SU-DHL-6 (cell line): ENCODE data around the gene CLTC.

Source experiments
- CTCF ChIP-seq: fragments of 200-600 bp; sonication (generic); IDR thresholded peaks from one replicate; pipeline ENCODE4 v1.5.1; 2017; ENCODE audit warnings: antibody characterized with exemption, mild to moderate bottlenecking, low read length, moderate library complexity; ENCODE audit not compliant: insufficient read depth, poor library complexity, severe bottlenecking
- EZH2phosphoT487 ChIP-seq: fragments of 200-600 bp; sonication (generic), shearing (Covaris generic); conservative IDR thresholded peaks from 2 replicates; pipeline ENCODE4 v1.6.1; 2018; ENCODE audit warnings: mild to moderate bottlenecking, antibody characterized with exemption, low read length, moderate library complexity, mixed read lengths

DNA sequence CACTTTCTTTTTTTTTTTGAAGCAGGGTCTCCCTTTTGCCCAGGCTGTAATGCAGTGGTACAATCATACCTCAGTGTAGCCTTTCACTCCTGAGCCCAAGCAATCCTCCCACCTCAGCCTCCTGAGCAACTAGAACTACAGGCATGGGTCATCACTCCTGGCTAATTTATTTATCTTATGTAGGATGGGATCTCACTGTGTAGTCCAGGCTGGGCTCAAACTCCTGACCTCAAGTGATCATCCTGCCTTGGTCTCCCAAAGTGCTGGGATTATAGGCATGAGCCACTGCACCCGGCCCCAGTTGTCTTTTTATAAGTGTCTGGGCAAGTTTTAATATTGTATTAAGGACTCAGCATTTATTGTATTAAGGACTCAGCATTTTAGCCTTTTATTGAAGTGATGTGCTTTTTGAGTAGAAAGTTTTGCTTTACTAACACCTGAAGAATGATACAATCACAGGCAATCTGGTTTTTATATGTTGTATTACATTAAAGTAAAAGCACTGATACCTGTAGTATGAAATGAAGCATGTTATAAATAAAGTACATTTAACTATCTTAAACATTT, 110.7 kb downstream of the CLTC start:
- TF ChIP-seq CTCF (no peak), EZH2phosphoT487 (no peak)
